Naive B cell (primary cell): ENCODE results near the gene UPK1B. TPM values are rescaled to one million over a fixed set of nuclear protein-coding genes. Genes with fewer than 3 reads are reported as not detected.

ENCODE experiments used
- ATAC-seq, 2 donors: fragments of 150-1000 bp; cut with Tn5 transposase; 2 replicates each; pipeline ENCODE4 v1.10.0; 2021; ENCODE audit warnings: low read depth in 2 of 2, mild to moderate bottlenecking in 2 of 2, moderate library complexity in 2 of 2
- DNase-seq: peaks from one replicate; pipeline ENCODE4 v3.0.0; 2022
- H3K27ac Mint-ChIP-seq, 6 donors: one replicate each; pipeline ENCODE4 v1.8.0; 2020 to 2022; ENCODE audit warnings: mild to moderate bottlenecking in 6 of 6, mixed read lengths in 6 of 6, moderate library complexity in 5 of 6, inconsistent platforms in 2 of 6
- H3K27me3 Mint-ChIP-seq, 3 donors: one replicate each; pipeline ENCODE4 v1.8.0; 2021 to 2022; ENCODE audit warnings: mixed read lengths in 3 of 3, mild to moderate bottlenecking in 1 of 3
- H3K36me3 Mint-ChIP-seq, 2 donors: one replicate each; pipeline ENCODE4 v1.8.0; 2020 to 2022; ENCODE audit warnings: mixed read lengths in 2 of 2, inconsistent platforms in 1 of 2, mild to moderate bottlenecking in 1 of 2
- H3K4me1 Mint-ChIP-seq, 3 donors: one replicate each; pipeline ENCODE4 v1.8.0; 2020 to 2022; ENCODE audit warnings: mixed read lengths in 3 of 3, inconsistent platforms in 1 of 3, mild to moderate bottlenecking in 1 of 3, moderate library complexity in 1 of 3
- H3K4me3 Mint-ChIP-seq, 8 donors: one replicate each; pipeline ENCODE4 v1.8.0; 2020 to 2022; ENCODE audit warnings: mild to moderate bottlenecking in 8 of 8, mixed read lengths in 8 of 8, moderate library complexity in 8 of 8, inconsistent platforms in 2 of 8
- H3K9me3 Mint-ChIP-seq, 7 donors: one replicate each; pipeline ENCODE4 v1.8.0; 2020 to 2022; ENCODE audit warnings: mixed read lengths in 7 of 7, mild to moderate bottlenecking in 5 of 7, inconsistent platforms in 2 of 7, moderate library complexity in 1 of 7
- polyA plus RNA-seq, 6 donors: library from polyadenylated mRNA; unstranded; fragments of 300-500 nt; fragmentation: Illumina TruSeq; gene quantifications; one replicate each; pipeline ENCODE4 v1.2.3, GENCODE V29; 2021; ENCODE audit warnings: low read depth in 6 of 6

Gene UPK1B
- polyA plus RNA-seq, 6 donors from 2014 or later: 0.17 TPM; not detected in 5

DNA sequence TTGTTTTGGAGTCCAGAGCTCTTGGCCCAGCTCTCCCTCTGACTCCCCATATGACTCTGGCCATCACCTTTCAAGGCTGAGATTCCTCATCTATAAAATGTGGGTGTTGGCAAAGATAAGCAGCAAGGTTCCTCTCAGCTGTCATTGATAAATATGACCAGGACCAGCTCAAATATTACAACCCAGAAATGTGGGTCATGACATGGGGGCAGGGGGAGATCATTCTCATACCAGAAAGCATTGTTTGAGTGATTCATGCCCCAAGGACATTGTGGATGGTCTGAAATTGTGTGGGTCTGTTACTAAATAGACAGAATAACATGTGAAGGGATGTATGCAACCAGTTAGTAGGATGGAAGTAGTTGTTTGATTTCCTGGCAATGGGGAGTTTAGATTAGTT is 13.9 kb downstream of the UPK1B start:
- no peaks in the 10 kb centered on the region for H3K36me3 Mint-ChIP-seq
- H3K9me3 Mint-ChIP-seq: no peaks in the 10 kb centered on the region
- no peak overlapping the region for H3K27ac Mint-ChIP-seq

DNA sequence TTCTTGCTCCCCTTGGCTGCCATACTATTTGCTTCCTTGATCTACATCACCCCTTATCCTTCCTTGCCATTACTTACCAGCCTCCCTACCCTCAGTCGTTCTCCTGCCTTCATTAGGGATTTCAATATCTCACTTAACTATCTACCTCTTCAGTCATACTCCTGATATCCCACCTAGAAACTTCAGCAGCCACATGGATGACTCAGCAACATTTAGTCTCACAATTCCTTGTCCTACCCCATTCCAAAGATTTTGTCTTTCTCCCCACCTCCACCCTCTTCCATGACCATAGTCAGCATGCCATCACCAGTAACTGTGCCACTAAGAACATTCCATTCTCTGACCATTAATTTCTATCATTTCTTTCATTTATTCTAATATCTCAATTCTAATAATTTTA is 18.4 kb downstream of the UPK1B start:
- no peak for DNase-seq
- ATAC-seq: no peak
- H3K36me3 Mint-ChIP-seq: no peaks in the 10 kb centered on the region
- H3K9me3 Mint-ChIP-seq: no peaks in the 10 kb centered on the region
- no peak overlapping the region for H3K4me3 Mint-ChIP-seq
- no peaks in the 10 kb centered on the region for H3K4me1 Mint-ChIP-seq
- no peak overlapping the region for H3K27ac Mint-ChIP-seq
- H3K27me3 Mint-ChIP-seq: peaks cover 0 to 7% (median 0%) of the 10 kb centered on the region in 3 donors

More for the DNA sequence above, 13.9 kb downstream of the UPK1B start:
- Mint-ChIP-seq H3K4me1 (no peaks in the 10 kb centered on the region), H3K27me3 (peaks cover 0 to 13% (median 9%) of the 10 kb centered on the region in 3 donors), H3K4me3 (no peak overlapping the region)
- DNase-seq: no peak
- no peak for ATAC-seq

GRCh38 chr3:119194237-119195150 is 21.1 kb downstream of the UPK1B start:
- H3K27ac Mint-ChIP-seq: no peak overlapping the region
- no peak for DNase-seq
- no peak for ATAC-seq
- H3K4me3 Mint-ChIP-seq: no peak overlapping the region
- H3K9me3 Mint-ChIP-seq: no peaks in the 10 kb centered on the region
- H3K4me1 Mint-ChIP-seq: no peaks in the 10 kb centered on the region
- H3K36me3 Mint-ChIP-seq: no peaks in the 10 kb centered on the region
- H3K27me3 Mint-ChIP-seq: peaks cover 0 to 14% (median 0%) of the 10 kb centered on the region in 3 donors

DNA sequence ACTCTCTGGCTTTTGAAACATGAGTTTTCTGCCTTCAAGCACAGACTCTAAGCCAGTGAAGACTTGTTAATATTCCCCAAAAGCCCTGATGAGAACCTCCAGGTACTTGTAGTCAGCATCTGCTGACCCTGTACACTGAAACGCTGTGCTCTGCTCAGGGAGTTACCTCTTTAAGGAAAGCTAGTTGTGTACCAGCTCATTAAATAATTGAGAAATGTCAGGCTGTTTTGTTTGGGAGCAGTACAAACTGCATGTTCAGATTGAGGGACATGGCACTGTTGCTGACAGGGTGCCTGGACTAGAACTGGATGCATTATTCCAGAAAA is 21.7 kb downstream of the UPK1B start:
- Mint-ChIP-seq H3K36me3 (no peaks in the 10 kb centered on the region), H3K27ac (no peak overlapping the region), H3K27me3 (peaks cover 0 to 14% (median 0%) of the 10 kb centered on the region in 3 donors), H3K4me1 (no peaks in the 10 kb centered on the region), H3K4me3 (no peak overlapping the region), H3K9me3 (no peaks in the 10 kb centered on the region)
- ATAC-seq (no peak), DNase-seq (no peak)

GRCh38 chr3:119195911-119196310 is 22.5 kb downstream of the UPK1B start:
- Mint-ChIP-seq H3K4me3 (no peak overlapping the region), H3K36me3 (no peaks in the 10 kb centered on the region), H3K27me3 (peaks cover 0 to 14% (median 0%) of the 10 kb centered on the region in 3 donors), H3K27ac (peak overlapping the region in 1 of 6 donors; percentile 28), H3K9me3 (no peaks in the 10 kb centered on the region), H3K4me1 (no peaks in the 10 kb centered on the region)
- DNase-seq (no peak), ATAC-seq (no peak)

DNA sequence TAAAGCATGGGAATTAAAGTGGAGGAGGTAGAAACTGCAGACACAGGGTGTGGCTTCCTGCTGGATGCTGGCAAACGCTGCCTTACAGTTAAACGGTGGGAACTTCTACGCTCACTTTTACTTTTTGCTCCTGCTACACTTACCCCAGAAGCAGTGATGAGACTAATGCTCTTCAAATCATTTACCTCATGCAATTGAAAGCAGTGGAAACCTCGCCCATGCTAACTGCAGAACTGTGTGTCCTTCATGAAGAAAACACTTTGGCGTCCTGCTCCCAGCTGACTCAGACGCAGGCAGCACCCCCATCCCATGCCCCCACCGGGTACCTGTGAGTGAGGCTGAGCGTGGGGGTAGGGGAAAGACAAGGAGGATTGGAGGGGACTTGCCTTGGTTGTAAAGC is 31.8 kb downstream of the UPK1B start:
- no peak overlapping the region for H3K4me3 Mint-ChIP-seq
- H3K27me3 Mint-ChIP-seq: no peaks in the 10 kb centered on the region
- DNase-seq (no peak), ATAC-seq (no peak)
- H3K36me3 Mint-ChIP-seq: peaks cover 3 to 19% of the 10 kb centered on the region in 2 donors
- no peak overlapping the region for H3K27ac Mint-ChIP-seq
- no peaks in the 10 kb centered on the region for H3K4me1 Mint-ChIP-seq
- H3K9me3 Mint-ChIP-seq: peaks cover 0 to 6% (median 2%) of the 10 kb centered on the region in 7 donors

- no peaks in the 10 kb centered on the region for H3K27me3 Mint-ChIP-seq
- DNase-seq: no peak
- H3K36me3 Mint-ChIP-seq: peaks cover 8 to 20% of the 10 kb centered on the region in 2 donors
- H3K27ac Mint-ChIP-seq: no peak overlapping the region
- peaks cover 0 to 6% (median 2%) of the 10 kb centered on the region in 7 donors for H3K9me3 Mint-ChIP-seq
- no peak for ATAC-seq
- H3K4me3 Mint-ChIP-seq: no peak overlapping the region
- H3K4me1 Mint-ChIP-seq: no peaks in the 10 kb centered on the region
Observed at GRCh38 chr3:119205685-119206084, 32.3 kb downstream of the UPK1B start.

- ATAC-seq (no peak), DNase-seq (no peak)
- Mint-ChIP-seq H3K9me3 (peaks cover 0 to 6% (median 2%) of the 10 kb centered on the region in 7 donors), H3K27ac (no peak overlapping the region), H3K4me1 (no peaks in the 10 kb centered on the region), H3K36me3 (peaks cover 14 to 31% of the 10 kb centered on the region in 2 donors), H3K4me3 (no peak overlapping the region), H3K27me3 (no peaks in the 10 kb centered on the region)
Observed at GRCh38 chr3:119206611-119207511, 33.5 kb downstream of the UPK1B start.

DNA sequence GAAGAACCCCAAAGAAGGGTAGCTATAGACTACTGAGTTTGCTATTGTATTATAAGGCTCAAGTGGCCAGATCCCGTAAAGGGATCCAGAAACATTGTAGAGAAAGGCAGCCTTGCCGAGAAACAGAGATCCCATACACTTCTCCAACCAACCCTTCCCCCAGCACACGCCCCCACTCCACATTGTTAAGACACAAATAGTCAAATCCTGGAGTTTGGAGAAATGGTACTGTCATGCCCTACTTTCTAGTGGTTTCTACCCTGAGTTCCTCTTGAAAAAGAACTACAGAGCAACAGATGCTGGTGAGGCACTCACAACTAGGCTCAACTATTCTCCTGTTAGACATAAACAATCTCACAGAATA is 34.1 kb downstream of the UPK1B start:
- DNase-seq (no peak), ATAC-seq (no peak)
- no peaks in the 10 kb centered on the region for H3K27me3 Mint-ChIP-seq
- no peak overlapping the region for H3K27ac Mint-ChIP-seq
- no peak overlapping the region for H3K4me3 Mint-ChIP-seq
- peaks cover 21 to 38% of the 10 kb centered on the region in 2 donors for H3K36me3 Mint-ChIP-seq
- H3K4me1 Mint-ChIP-seq: no peaks in the 10 kb centered on the region
- H3K9me3 Mint-ChIP-seq: peaks cover 0 to 6% (median 2%) of the 10 kb centered on the region in 7 donors

DNA sequence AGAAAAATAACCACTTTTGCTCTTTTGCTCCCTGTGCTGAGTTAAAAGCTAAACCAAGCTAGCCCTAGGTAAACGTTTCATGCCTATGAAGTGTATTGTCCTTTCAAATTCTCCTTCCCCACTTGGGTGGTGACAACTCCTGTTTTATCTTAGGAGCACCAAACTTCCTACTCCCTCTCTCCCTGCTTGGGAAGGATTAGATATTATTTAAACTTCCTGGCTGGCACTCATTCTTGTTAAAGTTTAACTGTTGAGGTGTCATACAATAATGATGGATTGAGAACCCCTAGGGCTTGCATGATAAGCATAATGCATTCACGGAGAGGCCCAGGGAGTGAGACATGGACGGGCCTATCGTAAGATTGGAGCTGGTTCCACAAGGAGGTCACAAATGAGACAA is 37.8 kb downstream of the UPK1B start:
- Mint-ChIP-seq H3K27me3 (no peaks in the 10 kb centered on the region), H3K4me3 (no peak overlapping the region), H3K27ac (no peak overlapping the region), H3K36me3 (peaks cover 42 to 54% of the 10 kb centered on the region in 2 donors), H3K4me1 (no peaks in the 10 kb centered on the region), H3K9me3 (no peaks in the 10 kb centered on the region)
- ATAC-seq (no peak), DNase-seq (no peak)

DNA sequence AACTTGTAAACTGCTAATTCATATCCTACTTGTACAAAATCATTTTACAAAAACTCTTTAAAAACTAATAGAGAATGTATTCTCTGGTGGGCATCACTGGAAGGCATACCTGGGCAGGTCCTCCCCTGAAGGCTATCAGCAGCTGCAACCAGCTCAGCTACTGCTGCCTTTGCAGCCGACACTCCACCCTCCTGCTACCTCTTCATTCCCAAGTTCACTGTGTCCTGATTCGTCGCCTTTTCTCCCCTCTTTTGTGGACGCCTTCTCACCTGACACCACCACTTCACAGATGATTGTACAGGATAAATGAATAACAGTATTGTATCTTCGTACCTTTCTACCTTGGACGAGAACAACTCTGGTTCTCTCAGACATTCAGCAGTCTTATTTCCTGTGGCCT is 38.4 kb downstream of the UPK1B start:
- H3K27ac Mint-ChIP-seq: peak overlapping the region in 1 of 6 donors; percentile 1
- DNase-seq: no peak
- ATAC-seq: no peak
- no peak overlapping the region for H3K4me3 Mint-ChIP-seq
- peaks cover 43 to 54% of the 10 kb centered on the region in 2 donors for H3K36me3 Mint-ChIP-seq
- H3K27me3 Mint-ChIP-seq: no peaks in the 10 kb centered on the region
- H3K4me1 Mint-ChIP-seq: no peaks in the 10 kb centered on the region
- H3K9me3 Mint-ChIP-seq: no peaks in the 10 kb centered on the region

- peak; percentile 85 to 96 for ATAC-seq
- Mint-ChIP-seq H3K9me3 (no peaks in the 10 kb centered on the region), H3K4me3 (peak overlapping the region in 3 of 8 donors; percentile 17 to 40 (median 35)), H3K27ac (peak overlapping the region; percentile 45 to 92 (median 66)), H3K4me1 (peaks cover 9 to 18% (median 15%) of the 10 kb centered on the region in 3 donors), H3K27me3 (no peaks in the 10 kb centered on the region), H3K36me3 (peaks cover 42 to 52% of the 10 kb centered on the region in 2 donors)
- peak; percentile 15 for DNase-seq
Observed at GRCh38 chr3:119219069-119219468, 45.7 kb downstream of the UPK1B start.

GRCh38 chr3:119220198-119220597 is 46.8 kb downstream of the UPK1B start:
- peaks cover 40 to 55% of the 10 kb centered on the region in 2 donors for H3K36me3 Mint-ChIP-seq
- peak overlapping the region in 1 of 8 donors; percentile 37 for H3K4me3 Mint-ChIP-seq
- H3K27me3 Mint-ChIP-seq: no peaks in the 10 kb centered on the region
- no peaks in the 10 kb centered on the region for H3K9me3 Mint-ChIP-seq
- ATAC-seq (no peak), DNase-seq (no peak)
- H3K27ac Mint-ChIP-seq: peak overlapping the region in 2 of 6 donors; percentile 67 to 73
- H3K4me1 Mint-ChIP-seq: peaks cover 9 to 18% (median 15%) of the 10 kb centered on the region in 3 donors
